Trophoblast cell (in vitro differentiated cells and primary cell): ENCODE measurements around the gene MYO6.

ENCODE experiments used
- DNase-seq, 2 donors: peaks; one replicate each; pipeline ENCODE4 v3.0.0-alpha.2; 2016
- H2AFZ ChIP-seq: 2 replicates; pipeline ENCODE4 v1.6.1; 2013; ENCODE audit warnings: low read length, moderate library complexity, mild to moderate bottlenecking; ENCODE audit not compliant: insufficient read depth, poor library complexity
- H2AK5ac ChIP-seq: 2 replicates; pipeline ENCODE4 v1.6.1; 2013; ENCODE audit warnings: mild to moderate bottlenecking, low read length
- H2BK120ac ChIP-seq: 2 replicates; pipeline ENCODE4 v1.6.1; 2013; ENCODE audit warnings: low read length, mild to moderate bottlenecking, moderate library complexity; ENCODE audit not compliant: insufficient read depth, poor library complexity
- H2BK12ac ChIP-seq: 2 replicates; pipeline ENCODE4 v1.6.1; 2013; ENCODE audit warnings: mild to moderate bottlenecking, low read length, moderate library complexity
- H2BK5ac ChIP-seq: 2 replicates; pipeline ENCODE4 v1.6.1; 2013; ENCODE audit warnings: low read length, low read depth, moderate library complexity, mild to moderate bottlenecking; ENCODE audit not compliant: poor library complexity
- H3K14ac ChIP-seq: 2 replicates; pipeline ENCODE4 v1.6.1; 2013; ENCODE audit warnings: mild to moderate bottlenecking, low read length
- H3K18ac ChIP-seq: 2 replicates; pipeline ENCODE4 v1.6.1; 2013; ENCODE audit warnings: mild to moderate bottlenecking, low read length
- H3K23ac ChIP-seq: 2 replicates; pipeline ENCODE4 v1.6.1; 2013; ENCODE audit warnings: low read length
- H3K27ac ChIP-seq: 2 replicates; pipeline ENCODE4 v1.5.1; 2013; ENCODE audit warnings: low read depth, mild to moderate bottlenecking, inconsistent platforms, low read length, moderate library complexity
- H3K27me3 ChIP-seq: 2 replicates; pipeline ENCODE4 v1.6.1; 2013; ENCODE audit warnings: inconsistent platforms, mild to moderate bottlenecking, low read length, moderate library complexity; ENCODE audit not compliant: insufficient read depth
- H3K36me3 ChIP-seq, 2 experiments: 1 replicate in 1 of 2; 2 replicates in 1 of 2; pipeline ENCODE4 v1.6.1; 2013; ENCODE audit warnings: low read length in 2 of 2, mild to moderate bottlenecking in 2 of 2, moderate library complexity in 1 of 2; ENCODE audit not compliant: insufficient read depth in 2 of 2, control insufficient read depth in 1 of 2
- H3K4ac ChIP-seq: 2 replicates; pipeline ENCODE4 v1.6.1; 2013; ENCODE audit warnings: low read depth, mild to moderate bottlenecking, low read length, moderate library complexity
- H3K4me1 ChIP-seq, 2 experiments: 1 replicate in 1 of 2; 2 replicates in 1 of 2; pipeline ENCODE4 v1.6.1; 2013; ENCODE audit warnings: low read length in 2 of 2, mild to moderate bottlenecking in 2 of 2, moderate library complexity in 1 of 2; ENCODE audit not compliant: insufficient read depth in 2 of 2, control insufficient read depth in 1 of 2
- H3K4me2 ChIP-seq: 2 replicates; pipeline ENCODE4 v1.6.1; 2013; ENCODE audit warnings: inconsistent platforms, mild to moderate bottlenecking, low read length, moderate library complexity
- H3K4me3 ChIP-seq: 2 replicates; pipeline ENCODE4 v1.5.1; 2013; ENCODE audit warnings: mild to moderate bottlenecking, low read depth, low read length, inconsistent platforms
- H3K79me1 ChIP-seq: one replicate; pipeline ENCODE4 v1.6.1; 2013; ENCODE audit warnings: low read length
- H3K79me2 ChIP-seq: 2 replicates; pipeline ENCODE4 v1.6.1; 2013; ENCODE audit warnings: low read length, mild to moderate bottlenecking; ENCODE audit not compliant: control insufficient read depth, insufficient read depth, poor library complexity
- H3K9ac ChIP-seq: 2 replicates; pipeline ENCODE4 v1.6.1; 2013; ENCODE audit warnings: mild to moderate bottlenecking, low read length
- H3K9me3 ChIP-seq: 2 replicates; pipeline ENCODE4 v1.6.1; 2013; ENCODE audit warnings: low read depth, mild to moderate bottlenecking, control low read depth, inconsistent platforms, low read length; ENCODE audit not compliant: insufficient read depth
- H4K12ac ChIP-seq: 2 replicates; pipeline ENCODE4 v1.6.1; 2013; ENCODE audit warnings: low read depth, mild to moderate bottlenecking, low read length, moderate library complexity
- H4K8ac ChIP-seq: 2 replicates; pipeline ENCODE4 v1.6.1; 2013; ENCODE audit warnings: low read depth, mild to moderate bottlenecking, low read length, moderate library complexity
- H4K91ac ChIP-seq: one replicate; pipeline ENCODE4 v1.6.1; 2013; ENCODE audit warnings: low read depth, mild to moderate bottlenecking, low read length, moderate library complexity
- WGBS: extraction: QIAGEN DNeasy Blood & Tissue Kit; methylation state at CpG from one replicate; pipeline ENCODE4 v1.1.7; 2013; ENCODE audit warnings: missing lambda C conversion rate; ENCODE audit not compliant: insufficient read length, insufficient coverage; ENCODE audit errors: extremely low coverage; 5-methylcytosine and 5-hydroxymethylcytosine counted together

The MYO6 gene

GRCh38 chr6:75843396-75843795 lies 94.4 kb downstream of the MYO6 start:
- Histone ChIP-seq H3K4ac (no peak overlapping the region), H3K4me3 (no peak overlapping the region), H3K4me1 (peaks cover 0 to 3% of the 10 kb centered on the region in 2 experiments), H3K36me3 (peaks cover 0 to 2% of the 10 kb centered on the region in 2 experiments), H3K79me2 (no peaks in the 10 kb centered on the region), H2BK5ac (no peak overlapping the region), H3K27me3 (no peaks in the 10 kb centered on the region), H2BK12ac (no peak overlapping the region), H2AFZ (no peak overlapping the region), H4K12ac (no peak overlapping the region), H4K91ac (no peak overlapping the region), H3K27ac (no peak overlapping the region), H2AK5ac (no peak overlapping the region), H3K23ac (no peak overlapping the region), H3K9me3 (no peaks in the 10 kb centered on the region), H4K8ac (no peak overlapping the region), H3K79me1 (no peaks in the 10 kb centered on the region), H3K18ac (no peak overlapping the region), H3K4me2 (no peak overlapping the region), H3K9ac (no peak overlapping the region), H3K14ac (no peak overlapping the region), H2BK120ac (no peak overlapping the region)
- DNase-seq = no peak
- WGBS = no CpG with 5 or more reads among the region's 2 CpGs

- H3K27me3 ChIP-seq = no peaks in the 10 kb centered on the region
- H3K79me2 ChIP-seq = no peaks in the 10 kb centered on the region
- H4K91ac ChIP-seq = no peak overlapping the region
- H3K4me1 ChIP-seq = no peaks in the 10 kb centered on the region
- no peak overlapping the region for H2AFZ ChIP-seq
- no peak overlapping the region for H4K8ac ChIP-seq
- peaks cover 0 to 3% of the 10 kb centered on the region in 2 experiments for H3K36me3 ChIP-seq
- H3K4me2 ChIP-seq = no peak overlapping the region
- no peak overlapping the region for H2BK120ac ChIP-seq
- no peak overlapping the region for H3K23ac ChIP-seq
- H2AK5ac ChIP-seq = no peak overlapping the region
- H3K4me3 ChIP-seq = no peak overlapping the region
- H3K79me1 ChIP-seq = no peaks in the 10 kb centered on the region
- H2BK12ac ChIP-seq = no peak overlapping the region
- WGBS = no CpG with 5 or more reads among the region's 4 CpGs
- H3K9me3 ChIP-seq = no peaks in the 10 kb centered on the region
- H3K9ac ChIP-seq = no peak overlapping the region
- H2BK5ac ChIP-seq = no peak overlapping the region
- H3K4ac ChIP-seq = no peak overlapping the region
- no peak overlapping the region for H3K18ac ChIP-seq
- no peak overlapping the region for H4K12ac ChIP-seq
- H3K14ac ChIP-seq = no peak overlapping the region
- no peak for DNase-seq
- no peak overlapping the region for H3K27ac ChIP-seq
These were observed 99.2 kb downstream of the MYO6 start for GRCh38 chr6:75848274-75848673.

- Histone ChIP-seq H3K9ac (no peak overlapping the region), H3K79me2 (no peaks in the 10 kb centered on the region), H4K12ac (no peak overlapping the region), H3K18ac (no peak overlapping the region), H3K4me2 (no peak overlapping the region), H3K27ac (no peak overlapping the region), H4K91ac (no peak overlapping the region), H2BK5ac (no peak overlapping the region), H2AK5ac (no peak overlapping the region), H3K4me3 (no peak overlapping the region), H2AFZ (no peak overlapping the region), H3K14ac (no peak overlapping the region), H3K79me1 (no peaks in the 10 kb centered on the region), H4K8ac (no peak overlapping the region), H3K27me3 (no peaks in the 10 kb centered on the region), H3K23ac (no peak overlapping the region), H3K4me1 (no peaks in the 10 kb centered on the region), H3K9me3 (no peaks in the 10 kb centered on the region), H3K36me3 (peaks cover 0 to 3% of the 10 kb centered on the region in 2 experiments), H2BK120ac (no peak overlapping the region), H3K4ac (no peak overlapping the region), H2BK12ac (no peak overlapping the region)
- no CpG with 5 or more reads among the region's 9 CpGs for WGBS
- no peak for DNase-seq
These were observed 100.4 kb downstream of the MYO6 start for GRCh38 chr6:75849329-75850025.

DNA sequence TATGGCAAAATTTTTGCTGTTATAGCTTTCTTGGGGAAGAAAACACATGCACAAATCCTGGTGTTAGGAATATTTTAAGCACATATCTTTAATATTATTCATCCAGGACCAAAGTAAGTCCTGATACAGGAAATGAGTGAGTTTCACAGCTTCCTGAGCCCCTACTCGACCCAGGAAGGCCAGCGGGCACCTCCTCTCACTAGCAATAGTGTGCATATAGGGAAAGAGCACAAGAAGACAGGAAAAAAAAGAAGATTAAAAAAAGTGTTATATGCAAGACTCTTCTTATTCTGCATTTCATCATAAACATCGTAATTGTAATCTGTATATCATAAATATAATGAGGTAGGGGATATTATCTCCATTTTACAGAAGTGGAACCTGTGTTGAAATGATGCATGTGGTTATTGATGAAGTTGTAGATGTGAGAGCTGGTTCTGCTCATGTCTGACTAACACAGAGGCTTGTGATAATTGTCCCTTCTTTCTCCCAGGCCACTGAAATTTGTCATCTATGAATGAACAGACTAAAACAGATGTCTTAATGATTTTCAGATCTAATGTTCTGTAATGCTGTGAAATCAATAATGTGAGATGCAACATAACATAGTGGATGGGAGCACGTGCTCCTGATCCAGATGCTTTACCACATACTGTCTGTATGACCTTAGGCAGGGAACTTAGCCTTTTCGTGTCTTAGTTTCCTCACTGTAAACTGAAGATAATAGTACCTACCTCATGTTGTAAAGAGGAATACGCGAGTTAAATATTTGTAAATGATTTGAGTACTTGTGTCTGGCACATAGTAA lies 101.2 kb downstream of the MYO6 start:
- no peaks in the 10 kb centered on the region for H3K4me1 ChIP-seq
- no peak overlapping the region for H4K8ac ChIP-seq
- no peak overlapping the region for H3K18ac ChIP-seq
- H3K36me3 ChIP-seq = peaks cover 0 to 3% of the 10 kb centered on the region in 2 experiments
- no peak overlapping the region for H3K23ac ChIP-seq
- no peak overlapping the region for H4K91ac ChIP-seq
- WGBS = no CpG with 5 or more reads among the region's 7 CpGs
- H3K79me2 ChIP-seq = no peaks in the 10 kb centered on the region
- no peak overlapping the region for H3K27ac ChIP-seq
- H3K4me3 ChIP-seq = no peak overlapping the region
- H3K4ac ChIP-seq = no peak overlapping the region
- no peak overlapping the region for H4K12ac ChIP-seq
- no peak overlapping the region for H3K9ac ChIP-seq
- no peaks in the 10 kb centered on the region for H3K9me3 ChIP-seq
- no peak overlapping the region for H2BK12ac ChIP-seq
- no peak overlapping the region for H3K14ac ChIP-seq
- H2BK5ac ChIP-seq = no peak overlapping the region
- H2AFZ ChIP-seq = no peak overlapping the region
- no peak for DNase-seq
- H3K79me1 ChIP-seq = no peaks in the 10 kb centered on the region
- H3K27me3 ChIP-seq = no peaks in the 10 kb centered on the region
- H2AK5ac ChIP-seq = no peak overlapping the region
- no peak overlapping the region for H3K4me2 ChIP-seq
- no peak overlapping the region for H2BK120ac ChIP-seq
